ENCODE measurements around the gene SMC1B. TPM values are rescaled to one million over a fixed set of nuclear protein-coding genes. Genes with fewer than 3 reads are reported as not detected.

Gene SMC1B
- total RNA-seq, 1 donor from 2014 or later: not detected

DNA sequence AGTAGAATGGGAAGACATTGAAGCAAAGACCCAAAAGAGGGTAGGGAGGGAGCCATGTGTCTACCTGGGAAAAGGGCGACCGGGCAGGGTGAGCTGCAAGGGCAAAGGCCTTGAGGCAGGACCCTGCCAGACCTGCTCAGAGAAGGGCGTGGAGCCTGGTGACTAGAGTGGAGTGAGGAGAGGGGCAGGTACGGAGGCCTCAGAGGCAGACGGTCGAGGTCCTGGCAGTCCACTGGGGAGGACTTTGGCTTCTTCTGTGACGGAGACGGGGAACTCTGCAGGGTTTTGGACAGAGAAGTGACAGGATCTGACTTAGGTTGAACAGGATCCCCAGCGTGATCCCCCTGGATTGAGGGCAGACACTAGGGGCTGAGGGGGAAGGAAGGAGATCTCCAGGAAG lies 13.0 kb upstream of the SMC1B start:
- no peaks in the 10 kb centered on the region for H3K4me1 ChIP-seq
- intact Hi-C loops (cut with micrococcal nuclease): no loop called here
- H3K9me3 ChIP-seq (replicated peaks): peaks cover 6% of the 10 kb centered on the region
- no peaks in the 10 kb centered on the region for H3K27me3 ChIP-seq (ENCODE audit: low read depth)
- DNase-seq: no peak
- TF ChIP-seq, protein P1, sequence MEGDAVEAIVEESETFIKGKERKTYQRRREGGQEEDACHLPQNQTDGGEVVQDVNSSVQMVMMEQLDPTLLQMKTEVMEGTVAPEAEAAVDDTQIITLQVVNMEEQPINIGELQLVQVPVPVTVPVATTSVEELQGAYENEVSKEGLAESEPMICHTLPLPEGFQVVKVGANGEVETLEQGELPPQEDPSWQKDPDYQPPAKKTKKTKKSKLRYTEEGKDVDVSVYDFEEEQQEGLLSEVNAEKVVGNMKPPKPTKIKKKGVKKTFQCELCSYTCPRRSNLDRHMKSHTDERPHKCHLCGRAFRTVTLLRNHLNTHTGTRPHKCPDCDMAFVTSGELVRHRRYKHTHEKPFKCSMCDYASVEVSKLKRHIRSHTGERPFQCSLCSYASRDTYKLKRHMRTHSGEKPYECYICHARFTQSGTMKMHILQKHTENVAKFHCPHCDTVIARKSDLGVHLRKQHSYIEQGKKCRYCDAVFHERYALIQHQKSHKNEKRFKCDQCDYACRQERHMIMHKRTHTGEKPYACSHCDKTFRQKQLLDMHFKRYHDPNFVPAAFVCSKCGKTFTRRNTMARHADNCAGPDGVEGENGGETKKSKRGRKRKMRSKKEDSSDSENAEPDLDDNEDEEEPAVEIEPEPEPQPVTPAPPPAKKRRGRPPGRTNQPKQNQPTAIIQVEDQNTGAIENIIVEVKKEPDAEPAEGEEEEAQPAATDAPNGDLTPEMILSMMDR (IDR thresholded peaks at IDR 0.05; ENCODE audit: borderline replicate concordance): no peak
- no peak overlapping the region for H3K4me3 ChIP-seq
- no peak overlapping the region for H3K27ac ChIP-seq (replicated peaks)
- H3K36me3 ChIP-seq: no peaks in the 10 kb centered on the region

DNA sequence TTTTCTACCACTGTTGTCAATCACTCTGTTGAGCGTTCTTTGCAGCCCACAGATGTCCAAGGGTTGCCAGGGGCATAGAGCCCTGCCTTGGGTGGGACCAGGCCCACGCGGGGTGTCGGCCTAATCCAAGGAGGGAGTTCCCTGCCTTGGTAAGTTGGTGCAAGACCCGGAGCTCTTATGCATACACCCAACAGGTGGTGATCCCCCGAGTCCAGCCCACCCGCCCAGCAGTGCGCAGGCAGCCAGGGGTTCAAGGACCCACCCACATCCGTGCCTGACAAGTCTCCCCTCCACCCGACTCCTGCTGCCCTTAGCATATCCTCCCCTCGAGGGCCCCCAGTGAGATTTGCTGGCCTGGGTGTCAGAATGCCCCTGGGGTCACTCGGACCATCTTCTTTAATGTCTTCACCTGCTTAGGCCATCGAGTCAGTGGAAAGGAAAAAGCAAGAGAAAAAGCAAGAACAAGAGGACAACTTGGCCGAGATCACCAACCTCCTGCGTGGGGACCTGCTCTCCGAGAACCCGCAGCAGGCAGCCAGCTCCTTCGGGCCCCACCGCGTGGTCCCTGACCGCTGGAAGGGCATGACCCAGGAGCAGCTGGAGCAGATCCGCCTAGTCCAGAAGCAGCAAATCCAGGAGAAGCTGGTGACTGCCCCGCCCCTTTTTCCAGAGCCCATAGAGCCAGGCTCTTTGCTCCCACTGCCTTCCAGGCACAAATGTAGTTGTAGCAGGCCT lies 12.3 kb upstream of the SMC1B start:
- no peak overlapping the region for H3K4me3 ChIP-seq
- intact Hi-C loops (cut with micrococcal nuclease): no loop called here
- H3K4me1 ChIP-seq: no peaks in the 10 kb centered on the region
- no peaks in the 10 kb centered on the region for H3K36me3 ChIP-seq
- peaks cover 6% of the 10 kb centered on the region for H3K9me3 ChIP-seq (replicated peaks)
- TF ChIP-seq, protein P1 (IDR thresholded peaks at IDR 0.05; ENCODE audit: borderline replicate concordance): no peak
- H3K27ac ChIP-seq (replicated peaks): no peak overlapping the region
- no peak for DNase-seq
- H3K27me3 ChIP-seq (ENCODE audit: low read depth): no peaks in the 10 kb centered on the region

DNA sequence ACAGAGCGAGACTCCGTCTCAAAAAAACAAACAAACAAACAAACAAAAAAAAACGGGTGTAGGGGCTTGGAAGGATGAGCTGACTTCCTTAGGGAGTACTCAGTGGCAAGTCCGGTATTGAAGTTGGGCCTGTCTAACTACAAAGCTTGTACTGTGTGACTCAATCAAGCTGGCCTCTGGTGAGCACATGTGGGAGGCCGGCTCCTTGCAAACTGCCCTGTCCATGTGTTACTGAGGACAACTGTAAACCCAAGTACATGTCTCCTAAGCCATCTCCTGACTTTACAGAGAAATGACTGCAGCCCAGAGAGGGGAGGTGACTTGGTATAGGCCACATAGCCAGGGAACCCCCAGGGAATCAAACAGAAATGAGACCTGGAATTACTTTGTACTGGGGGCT lies 11.7 kb upstream of the SMC1B start:
- no peak for DNase-seq
- no peaks in the 10 kb centered on the region for H3K27me3 ChIP-seq (ENCODE audit: low read depth)
- no peaks in the 10 kb centered on the region for H3K36me3 ChIP-seq
- H3K27ac ChIP-seq (replicated peaks): no peak overlapping the region
- peaks cover 6% of the 10 kb centered on the region for H3K9me3 ChIP-seq (replicated peaks)
- intact Hi-C loops (cut with micrococcal nuclease): no loop called here
- no peak overlapping the region for H3K4me3 ChIP-seq
- no peaks in the 10 kb centered on the region for H3K4me1 ChIP-seq
- TF ChIP-seq, protein P1 (IDR thresholded peaks at IDR 0.05; ENCODE audit: borderline replicate concordance): no peak

DNA sequence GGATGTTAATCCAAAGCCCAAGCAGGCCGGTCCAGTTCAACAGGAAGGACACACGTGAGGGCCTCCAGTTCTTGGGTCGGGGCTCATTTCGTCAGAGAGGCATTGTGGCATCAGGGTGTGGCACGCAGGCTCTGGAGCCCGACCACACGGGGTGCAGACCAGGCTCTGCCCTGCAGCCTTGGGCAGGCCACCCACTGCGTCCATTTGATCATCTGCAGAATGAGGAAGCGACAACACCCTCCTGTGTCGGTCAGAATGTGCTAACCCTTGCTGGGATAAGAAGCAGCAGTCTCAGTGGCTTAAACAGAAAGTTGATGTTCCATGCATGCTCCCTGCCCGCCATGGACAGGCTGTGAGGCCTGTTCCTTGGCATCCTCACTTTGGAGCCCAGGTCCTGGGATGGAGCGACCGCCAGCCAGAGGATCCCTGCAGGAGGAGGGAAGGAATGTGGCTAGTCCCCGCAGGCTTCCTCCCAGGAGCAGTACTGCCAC lies 10.9 kb upstream of the SMC1B start:
- TF ChIP-seq, protein P1 (IDR thresholded peaks at IDR 0.05; ENCODE audit: borderline replicate concordance): no peak
- H3K4me3 ChIP-seq: no peak overlapping the region
- H3K36me3 ChIP-seq: no peaks in the 10 kb centered on the region
- no peaks in the 10 kb centered on the region for H3K27me3 ChIP-seq (ENCODE audit: low read depth)
- no peaks in the 10 kb centered on the region for H3K4me1 ChIP-seq
- intact Hi-C loops (cut with micrococcal nuclease): no loop called here
- H3K27ac ChIP-seq (replicated peaks): no peak overlapping the region
- DNase-seq: no peak
- H3K9me3 ChIP-seq (replicated peaks): peaks cover 6% of the 10 kb centered on the region

DNA sequence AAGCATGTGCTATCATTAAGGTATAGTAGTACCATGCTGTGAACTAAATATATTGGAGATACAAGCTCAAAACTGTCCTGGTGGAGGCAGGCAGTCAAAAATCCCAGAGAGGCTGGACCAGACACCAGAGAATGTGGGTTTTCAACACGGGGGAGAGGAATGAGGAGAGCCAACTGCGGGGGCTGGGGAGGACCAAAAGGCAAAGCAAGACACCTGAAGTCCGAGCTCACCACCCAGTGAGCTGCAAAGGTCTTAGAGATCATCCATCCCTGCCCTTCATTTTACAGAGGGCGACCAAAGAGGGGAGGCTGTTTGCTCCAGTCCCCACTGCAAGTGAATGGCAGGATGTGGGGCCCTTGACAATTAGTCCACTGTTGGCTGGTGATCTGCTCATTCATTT lies 10.1 kb upstream of the SMC1B start:
- DNase-seq: no peak
- peaks cover 6% of the 10 kb centered on the region for H3K9me3 ChIP-seq (replicated peaks)
- H3K27me3 ChIP-seq (ENCODE audit: low read depth): no peaks in the 10 kb centered on the region

More for the DNA sequence above, 10.1 kb upstream of the SMC1B start:
- intact Hi-C loops (cut with micrococcal nuclease): no loop called here
- no peak overlapping the region for H3K4me3 ChIP-seq
- H3K36me3 ChIP-seq: no peaks in the 10 kb centered on the region
- TF ChIP-seq, protein P1 (IDR thresholded peaks at IDR 0.05; ENCODE audit: borderline replicate concordance): no peak
- H3K27ac ChIP-seq (replicated peaks): no peak overlapping the region
- H3K4me1 ChIP-seq: no peaks in the 10 kb centered on the region
